H9 (cell line): Measurements from ENCODE around the gene ZNF883. TPM values are rescaled to one million over a fixed set of nuclear protein-coding genes. Genes with fewer than 3 reads are reported as not detected.

Experiments
- DNase-seq: peaks from one replicate; pipeline ENCODE4 v3.0.0-alpha.2; 2017
- H2AFZ ChIP-seq: one replicate; pipeline ENCODE4 v1.6.1; 2013; ENCODE audit warnings: mild to moderate bottlenecking, low read length, control low read depth, moderate library complexity
- H2AK5ac ChIP-seq: 2 replicates; pipeline ENCODE4 v1.6.1; 2013; ENCODE audit warnings: low read length, control low read depth, mixed read lengths; ENCODE audit not compliant: insufficient read length
- H2BK120ac ChIP-seq: one replicate; pipeline ENCODE4 v1.6.1; 2013; ENCODE audit warnings: low read depth, mild to moderate bottlenecking, low read length, control low read depth, inconsistent platforms; ENCODE audit not compliant: poor library complexity, severe bottlenecking
- H2BK12ac ChIP-seq: 2 replicates; pipeline ENCODE4 v1.6.1; 2013; ENCODE audit warnings: low read length, control low read depth, mixed read lengths, low read depth; ENCODE audit not compliant: insufficient read length
- H2BK15ac ChIP-seq: 2 replicates; pipeline ENCODE4 v1.6.1; 2013; ENCODE audit warnings: low read depth, low read length, control low read depth
- H2BK20ac ChIP-seq: one replicate; pipeline ENCODE4 v1.6.1; 2013; ENCODE audit warnings: low read depth, mild to moderate bottlenecking, low read length, control low read depth, inconsistent platforms; ENCODE audit not compliant: poor library complexity, severe bottlenecking
- H2BK5ac ChIP-seq: 2 replicates; pipeline ENCODE4 v1.6.1; 2013; ENCODE audit warnings: low read length, control low read depth, mixed read lengths; ENCODE audit not compliant: insufficient read length
- H3K14ac ChIP-seq: 2 replicates; pipeline ENCODE4 v1.6.1; 2013; ENCODE audit warnings: low read length, control low read depth; ENCODE audit not compliant: insufficient read depth
- H3K18ac ChIP-seq: 2 replicates; pipeline ENCODE4 v1.6.1; 2013; ENCODE audit warnings: low read depth, mild to moderate bottlenecking, mixed read lengths, low read length, control low read depth; ENCODE audit not compliant: insufficient read length
- H3K23ac ChIP-seq: 2 replicates; pipeline ENCODE4 v1.6.1; 2013; ENCODE audit warnings: low read length, control low read depth, mixed read lengths, low read depth; ENCODE audit not compliant: insufficient read length
- H3K23me2 ChIP-seq: 2 replicates; pipeline ENCODE4 v1.6.1; 2013; ENCODE audit warnings: low read depth, mild to moderate bottlenecking, mixed read lengths, low read length, control low read depth; ENCODE audit not compliant: insufficient read length, poor library complexity, severe bottlenecking
- H3K27ac ChIP-seq: 2 replicates; pipeline ENCODE4 v1.5.1; 2013; ENCODE audit warnings: low read length, control low read depth, mixed read lengths, low read depth; ENCODE audit not compliant: insufficient read length
- H3K27me3 ChIP-seq: 2 replicates; pipeline ENCODE4 v1.6.1; 2013; ENCODE audit warnings: low read length, control low read depth, inconsistent platforms; ENCODE audit not compliant: insufficient read depth
- H3K4ac ChIP-seq: 2 replicates; pipeline ENCODE4 v1.6.1; 2013; ENCODE audit warnings: low read depth, mild to moderate bottlenecking, control low read depth, inconsistent platforms, low read length, moderate library complexity
- H3K4me1 ChIP-seq: 2 replicates; pipeline ENCODE4 v1.6.1; 2013; ENCODE audit warnings: low read length, control low read depth, inconsistent platforms; ENCODE audit not compliant: insufficient read depth
- H3K4me2 ChIP-seq: 2 replicates; pipeline ENCODE4 v1.6.1; 2013; ENCODE audit warnings: low read length, control low read depth, mixed read lengths; ENCODE audit not compliant: insufficient read length, insufficient read depth
- H3K56ac ChIP-seq: 2 replicates; pipeline ENCODE4 v1.6.1; 2013; ENCODE audit warnings: low read depth, mild to moderate bottlenecking, mixed read lengths, low read length, control low read depth; ENCODE audit not compliant: insufficient read length
- H3K79me1 ChIP-seq: 2 replicates; pipeline ENCODE4 v1.6.1; 2013; ENCODE audit warnings: low read depth, mild to moderate bottlenecking, moderate library complexity, low read length, control low read depth, inconsistent platforms; ENCODE audit not compliant: insufficient read depth, poor library complexity, severe bottlenecking
- H3K79me2 ChIP-seq: 2 replicates; pipeline ENCODE4 v1.6.1; 2013; ENCODE audit warnings: low read length, control low read depth, inconsistent platforms; ENCODE audit not compliant: insufficient read depth
- H3K9ac ChIP-seq: 2 replicates; pipeline ENCODE4 v1.6.1; 2013; ENCODE audit warnings: low read length, control low read depth, mixed read lengths; ENCODE audit not compliant: insufficient read length; ENCODE audit errors: extremely low read depth
- H3K9me3 ChIP-seq: one replicate; pipeline ENCODE4 v1.6.1; 2013; ENCODE audit warnings: low read depth, low read length, inconsistent platforms; ENCODE audit not compliant: control insufficient read depth
- H3T11ph ChIP-seq: one replicate; pipeline ENCODE4 v1.6.1; 2013; ENCODE audit warnings: mild to moderate bottlenecking, low read length, control low read depth, inconsistent platforms
- H4K20me1 ChIP-seq: one replicate; pipeline ENCODE4 v1.6.1; 2013; ENCODE audit not compliant: control insufficient read depth, insufficient read length, insufficient read depth
- H4K5ac ChIP-seq: 2 replicates; pipeline ENCODE4 v1.6.1; 2013; ENCODE audit warnings: low read depth, mild to moderate bottlenecking, mixed read lengths, low read length, control low read depth; ENCODE audit not compliant: insufficient read length
- H4K8ac ChIP-seq: replicated peaks from 2 replicates; pipeline ENCODE4 v1.6.1; 2013; ENCODE audit warnings: low read length, control low read depth, mixed read lengths, low read depth; ENCODE audit not compliant: insufficient read length
- H4K91ac ChIP-seq: 2 replicates; pipeline ENCODE4 v1.6.1; 2013; ENCODE audit warnings: low read depth, mild to moderate bottlenecking, moderate library complexity, mixed read lengths, low read length, control low read depth; ENCODE audit not compliant: insufficient read length
- H3K27ac Mint-ChIP-seq, 3 experiments: 2 replicates in 2 of 3; 3 replicates in 1 of 3; pipeline ENCODE4 v1.8.0; 2020 to 2021; ENCODE audit warnings: mixed read lengths in 3 of 3, mild to moderate bottlenecking in 1 of 3, moderate library complexity in 1 of 3
- H3K27me3 Mint-ChIP-seq: 2 replicates; pipeline ENCODE4 v1.8.0; 2021; ENCODE audit warnings: low read depth, mild to moderate bottlenecking, moderate library complexity, mixed read lengths
- H3K36me3 Mint-ChIP-seq, 3 experiments: 2 replicates in 2 of 3; 3 replicates in 1 of 3; pipeline ENCODE4 v1.8.0; 2020 to 2021; ENCODE audit warnings: low read depth in 3 of 3, mixed read lengths in 3 of 3; ENCODE audit not compliant: insufficient read depth in 1 of 3
- H3K4me1 Mint-ChIP-seq, 2 experiments: 2 replicates each; pipeline ENCODE4 v1.8.0; 2020; ENCODE audit warnings: mixed read lengths in 2 of 2
- H3K4me3 Mint-ChIP-seq, 2 experiments: 2 replicates in 1 of 2; 3 replicates in 1 of 2; pipeline ENCODE4 v1.8.0; 2020 to 2021; ENCODE audit warnings: mild to moderate bottlenecking in 2 of 2, mixed read lengths in 2 of 2, moderate library complexity in 1 of 2
- H3K9me3 Mint-ChIP-seq, 2 experiments: 2 replicates in 1 of 2; 3 replicates in 1 of 2; pipeline ENCODE4 v1.8.0; 2020; ENCODE audit warnings: mild to moderate bottlenecking in 2 of 2, mixed read lengths in 2 of 2, moderate library complexity in 1 of 2
- WGBS: extraction: QIAGEN DNeasy Blood & Tissue Kit; methylation state at CpG from one replicate; pipeline ENCODE4 v1.1.7; 2013; ENCODE audit warnings: missing lambda C conversion rate, low lambda C conversion rate, mixed read lengths; ENCODE audit not compliant: insufficient read length; ENCODE audit errors: extremely low coverage; 5-methylcytosine and 5-hydroxymethylcytosine counted together
- total RNA-seq: library from RNA; stranded (reverse); gene quantifications from 2 replicates; pipeline ENCODE4 v1.2.1, GENCODE V29; 2021
- TF ChIP-seq, protein P1 (sequence below): fragments of 200-600 bp; sonication (generic); conservative IDR thresholded peaks from 3 replicates; pipeline ENCODE4 v1.8.0; 2021; ENCODE audit warnings: antibody characterized with exemption, mild to moderate bottlenecking

ZNF883 gene
- total RNA-seq, 1 experiment from 2014 or later: 13.2 TPM

DNA sequence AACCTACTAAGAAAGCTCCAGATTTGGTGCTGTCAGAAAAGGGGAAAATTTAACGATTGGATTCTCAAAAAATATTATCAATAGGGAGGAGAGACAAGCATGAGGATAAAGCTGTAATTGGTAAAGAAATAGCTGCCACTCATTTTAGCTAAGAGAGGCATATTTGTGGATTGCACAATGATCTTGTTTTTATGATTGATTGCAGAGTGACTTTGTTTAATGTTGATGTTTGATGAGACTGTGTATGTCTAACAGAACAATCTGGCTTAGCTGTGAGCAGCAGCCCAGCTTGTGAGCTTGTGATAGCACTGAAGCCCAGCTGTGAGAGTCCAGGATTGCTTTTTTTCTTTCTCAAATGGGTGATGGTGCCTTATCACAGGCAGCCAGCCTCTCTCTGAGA, 56.4 kb downstream of the ZNF883 start:
- Histone ChIP-seq H3K23me2 (no peaks in the 10 kb centered on the region), H4K91ac (no peak overlapping the region), H3K14ac (no peak overlapping the region), H3K79me2 (no peaks in the 10 kb centered on the region), H3K4me1 (no peaks in the 10 kb centered on the region), H2BK20ac (no peak overlapping the region), H3K56ac (no peak overlapping the region), H2AK5ac (no peak overlapping the region), H3K27me3 (no peaks in the 10 kb centered on the region), H4K20me1 (no peaks in the 10 kb centered on the region), H2BK120ac (no peak overlapping the region), H3K4ac (no peak overlapping the region), H2BK5ac (no peak overlapping the region), H3K9me3 (no peaks in the 10 kb centered on the region), H3K4me2 (no peak overlapping the region), H2AFZ (no peak overlapping the region), H3K27ac (no peak overlapping the region), H4K5ac (no peak overlapping the region), H3K23ac (no peak overlapping the region), H3K9ac (no peak overlapping the region), H3K79me1 (no peaks in the 10 kb centered on the region), H3T11ph (no peak overlapping the region), H3K18ac (no peak overlapping the region), H2BK12ac (no peak overlapping the region), H2BK15ac (no peak overlapping the region), H4K8ac (no peak overlapping the region)
- Mint-ChIP-seq H3K36me3 (no peaks in the 10 kb centered on the region), H3K27ac (no peak overlapping the region), H3K4me1 (no peaks in the 10 kb centered on the region), H3K27me3 (peaks cover 57% of the 10 kb centered on the region), H3K4me3 (no peak overlapping the region), H3K9me3 (peaks cover 3 to 29% of the 10 kb centered on the region in 2 experiments; a peak in 3 of 5 replicates)
- TF ChIP-seq, protein P1, sequence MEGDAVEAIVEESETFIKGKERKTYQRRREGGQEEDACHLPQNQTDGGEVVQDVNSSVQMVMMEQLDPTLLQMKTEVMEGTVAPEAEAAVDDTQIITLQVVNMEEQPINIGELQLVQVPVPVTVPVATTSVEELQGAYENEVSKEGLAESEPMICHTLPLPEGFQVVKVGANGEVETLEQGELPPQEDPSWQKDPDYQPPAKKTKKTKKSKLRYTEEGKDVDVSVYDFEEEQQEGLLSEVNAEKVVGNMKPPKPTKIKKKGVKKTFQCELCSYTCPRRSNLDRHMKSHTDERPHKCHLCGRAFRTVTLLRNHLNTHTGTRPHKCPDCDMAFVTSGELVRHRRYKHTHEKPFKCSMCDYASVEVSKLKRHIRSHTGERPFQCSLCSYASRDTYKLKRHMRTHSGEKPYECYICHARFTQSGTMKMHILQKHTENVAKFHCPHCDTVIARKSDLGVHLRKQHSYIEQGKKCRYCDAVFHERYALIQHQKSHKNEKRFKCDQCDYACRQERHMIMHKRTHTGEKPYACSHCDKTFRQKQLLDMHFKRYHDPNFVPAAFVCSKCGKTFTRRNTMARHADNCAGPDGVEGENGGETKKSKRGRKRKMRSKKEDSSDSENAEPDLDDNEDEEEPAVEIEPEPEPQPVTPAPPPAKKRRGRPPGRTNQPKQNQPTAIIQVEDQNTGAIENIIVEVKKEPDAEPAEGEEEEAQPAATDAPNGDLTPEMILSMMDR: no peak
- whole genome bisulfite sequencing: no CpG with 5 or more reads among the region's 1 CpG
- no peak for DNase-seq
